Hematopoietic multipotent progenitor cell treated with erythropoietin and hydrocortisone succinate and interleukin-3 and kit ligand, for 4 days (in vitro differentiated cells): ENCODE data around the gene ZNF460.

Source experiments
- DNase-seq: peaks from one replicate; pipeline ENCODE4 v3.0.0-alpha.2; 2015

Gene ZNF460

DNA sequence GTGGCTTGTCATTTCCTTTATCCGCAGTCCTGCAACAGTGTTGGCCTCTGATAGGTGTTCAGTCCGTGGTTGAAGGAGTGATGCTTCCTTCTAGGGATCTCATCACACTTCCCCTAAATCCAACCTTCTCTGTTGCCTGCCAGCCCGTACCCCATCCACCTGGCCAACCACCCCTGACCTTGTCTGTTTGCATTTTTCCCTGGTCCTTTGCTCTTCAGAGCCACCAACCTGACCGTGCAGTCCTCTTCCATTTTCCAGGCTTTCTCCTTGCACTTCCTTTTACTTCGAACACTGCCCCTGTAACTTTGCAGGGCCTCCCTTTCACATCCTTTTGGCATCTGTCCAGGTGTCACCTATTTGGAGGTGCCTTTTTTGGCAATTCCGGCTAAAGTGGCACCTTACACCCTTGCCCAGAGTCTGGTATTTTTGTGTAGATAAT is 696 bp downstream of the ZNF460 start:
- peak; percentile 56 for DNase-seq

DNA sequence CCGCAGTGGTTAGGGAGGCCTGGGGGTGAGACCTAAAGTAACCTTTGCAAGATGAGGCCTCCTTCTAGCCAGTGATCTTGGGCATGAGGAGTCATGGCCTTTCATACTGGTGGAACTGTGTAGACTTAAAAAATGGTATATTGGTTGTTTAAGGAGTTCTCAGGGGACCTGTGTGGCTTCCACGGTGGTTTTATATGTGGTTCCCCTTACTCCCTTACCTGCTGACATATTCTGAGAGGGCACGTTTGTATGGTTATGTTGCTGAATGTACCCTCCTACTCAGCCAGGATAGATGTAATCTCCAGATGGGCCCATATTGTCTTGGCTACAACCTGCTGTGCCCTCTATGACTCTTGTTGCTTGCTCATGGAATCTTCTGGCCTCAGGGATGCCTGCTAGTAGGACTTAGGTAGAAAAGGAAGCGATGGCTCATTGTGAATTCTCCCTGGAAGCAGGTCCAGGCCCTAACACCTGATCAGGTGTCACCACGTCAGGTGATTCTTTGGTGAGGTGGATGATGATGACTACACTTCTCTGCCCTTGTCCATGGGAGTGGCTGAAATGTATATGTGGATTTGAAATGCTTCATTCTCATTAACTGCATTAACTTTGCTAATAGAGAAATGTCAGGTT is 1.8 kb downstream of the ZNF460 start:
- no peak for DNase-seq

DNA sequence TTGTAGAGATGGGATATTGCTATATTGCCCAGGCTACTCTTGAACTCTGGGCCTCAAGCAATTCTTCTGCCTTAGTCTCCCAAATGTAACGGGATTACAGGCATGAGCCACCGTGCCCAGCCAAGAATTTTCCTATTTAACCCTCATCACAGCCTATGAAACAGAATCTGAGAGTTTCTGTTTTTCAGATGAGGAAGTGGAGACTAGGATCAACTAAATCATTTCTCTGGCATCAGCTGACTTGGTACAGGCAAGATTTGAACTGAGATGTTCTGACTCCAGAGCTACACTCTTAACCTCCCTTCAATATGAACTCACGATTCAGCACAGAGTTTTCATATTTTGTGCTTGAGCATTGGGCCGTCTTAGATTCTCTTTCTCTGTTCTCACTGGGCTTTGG is 8.1 kb downstream of the ZNF460 start:
- DNase-seq, result no peak

DNA sequence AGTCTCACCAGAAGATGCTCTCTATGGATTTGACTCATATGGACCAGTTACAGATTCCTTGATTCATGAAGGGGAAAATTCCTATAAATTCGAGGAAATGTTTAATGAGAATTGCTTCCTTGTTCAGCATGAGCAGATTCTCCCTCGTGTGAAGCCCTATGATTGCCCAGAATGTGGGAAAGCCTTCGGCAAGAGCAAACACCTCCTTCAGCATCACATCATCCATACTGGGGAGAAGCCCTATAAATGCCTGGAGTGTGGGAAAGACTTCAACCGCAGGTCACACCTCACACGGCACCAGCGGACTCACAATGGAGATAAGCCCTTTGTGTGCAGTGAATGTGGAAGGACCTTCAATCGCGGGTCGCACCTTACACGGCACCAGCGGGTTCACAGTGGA is 10.7 kb downstream of the ZNF460 start:
- no peak for DNase-seq

DNA sequence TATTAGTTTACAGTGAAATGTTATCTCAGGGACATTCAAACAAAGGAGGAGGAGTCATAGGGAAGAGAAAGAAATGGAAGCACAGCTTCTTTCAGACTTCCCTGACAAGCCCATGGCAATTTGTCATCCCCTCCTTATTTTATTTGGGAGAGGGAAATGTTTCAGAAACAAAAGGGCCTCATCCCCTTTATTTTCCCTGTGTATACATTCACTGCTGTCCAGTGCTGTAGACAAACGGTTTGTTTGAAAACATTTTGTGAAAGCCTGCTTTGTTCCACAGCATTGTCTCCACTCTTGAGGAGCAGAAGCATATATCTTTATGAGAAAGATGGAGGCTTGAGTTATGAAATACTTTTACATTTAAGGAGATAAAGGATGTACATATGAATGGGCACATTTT is 12.3 kb downstream of the ZNF460 start:
- no peak for DNase-seq

DNA sequence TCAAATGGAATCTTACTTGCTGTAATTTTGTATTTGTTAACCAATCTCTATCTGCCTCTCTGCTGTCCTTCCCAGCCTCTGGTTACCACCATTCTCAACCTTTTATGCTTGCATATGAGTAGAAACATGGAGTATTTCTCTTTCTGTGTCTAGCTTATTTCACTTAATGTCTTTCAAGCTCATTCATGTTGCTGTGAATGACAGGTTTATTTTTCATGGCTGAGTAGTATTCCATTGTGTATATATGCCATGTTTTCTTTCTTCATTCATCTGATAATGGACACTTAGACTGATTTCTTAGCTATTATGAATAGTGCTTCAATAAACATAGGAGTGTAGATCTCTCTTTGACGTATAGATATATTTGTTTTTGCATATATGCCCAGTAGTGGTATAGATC is 13.4 kb downstream of the ZNF460 start:
- DNase-seq, result no peak

DNA sequence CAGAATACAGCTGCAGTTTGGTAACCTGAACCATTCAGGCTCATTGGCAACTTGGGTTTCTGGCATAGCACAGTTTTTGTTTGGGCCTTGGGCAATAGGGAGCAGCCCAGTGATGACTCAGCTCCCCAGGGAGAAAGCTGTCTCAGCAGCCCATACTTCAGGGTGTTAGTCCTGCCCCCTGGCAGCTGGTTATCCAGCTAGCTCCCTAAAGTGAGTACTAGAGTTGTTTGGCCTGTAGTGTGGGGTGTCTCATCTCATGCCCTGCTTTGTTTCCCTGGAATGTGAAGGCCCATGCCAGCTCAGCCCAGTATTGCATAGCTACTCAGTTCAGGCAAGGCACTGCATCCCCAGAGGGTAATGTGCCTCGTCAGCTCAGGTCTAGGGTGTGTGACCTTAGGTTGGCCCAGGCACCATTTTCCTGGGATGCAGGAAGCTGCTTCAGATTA is 21.8 kb downstream of the ZNF460 start:
- peak; percentile 16 for DNase-seq

DNA sequence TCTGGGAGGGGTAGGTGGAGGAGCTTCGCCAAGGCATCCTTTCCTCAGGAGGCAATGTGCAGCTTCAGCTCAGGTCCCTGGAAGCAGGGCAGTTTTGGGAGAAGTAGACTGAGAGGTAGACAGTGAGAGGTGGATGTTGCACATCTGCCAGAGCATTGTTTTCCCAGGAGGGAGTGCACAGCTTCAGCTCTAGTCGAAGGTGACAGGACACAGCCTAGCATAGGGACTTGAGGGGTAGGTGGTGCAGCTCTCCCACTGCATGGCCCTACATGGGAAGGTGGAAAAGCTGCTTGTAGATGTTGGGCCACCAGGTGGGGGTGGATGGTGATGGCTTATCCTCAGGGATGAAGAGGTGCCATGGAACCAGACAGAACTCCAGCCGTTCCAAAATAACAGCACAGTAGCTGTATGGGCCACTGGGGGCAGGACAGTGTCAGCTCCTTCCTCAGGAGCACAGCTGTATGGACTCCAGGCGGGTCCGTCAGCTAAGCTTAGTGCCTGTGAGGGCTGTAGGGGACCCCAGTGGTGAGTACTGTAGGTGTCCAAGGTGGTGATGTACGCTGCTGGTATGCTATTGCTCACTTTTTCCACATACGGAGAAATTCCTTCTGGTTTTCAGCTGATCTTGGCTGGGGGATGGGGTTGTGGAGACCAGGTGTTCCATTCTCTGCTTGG is 22.6 kb downstream of the ZNF460 start:
- DNase-seq, result no peak

DNA sequence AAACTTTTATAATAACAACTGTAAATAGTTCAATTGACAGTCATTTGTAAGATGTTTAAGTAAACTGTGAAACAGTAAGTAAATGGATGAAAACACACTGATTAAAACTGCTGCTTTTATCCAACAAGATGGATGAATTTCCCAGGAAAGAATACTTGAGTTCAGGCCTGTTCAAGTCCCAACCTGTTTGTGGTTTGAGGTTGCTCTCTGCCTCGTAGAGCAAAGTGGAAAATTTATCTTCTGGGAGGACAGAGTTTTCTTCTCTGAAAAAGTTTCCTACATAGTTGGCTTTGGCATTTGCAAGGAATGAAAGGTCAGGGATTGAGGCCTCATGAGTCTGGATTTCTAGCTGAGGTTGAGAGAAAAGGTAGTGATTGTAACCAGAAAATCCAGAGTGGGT is 24.8 kb downstream of the ZNF460 start:
- no peak for DNase-seq

DNA sequence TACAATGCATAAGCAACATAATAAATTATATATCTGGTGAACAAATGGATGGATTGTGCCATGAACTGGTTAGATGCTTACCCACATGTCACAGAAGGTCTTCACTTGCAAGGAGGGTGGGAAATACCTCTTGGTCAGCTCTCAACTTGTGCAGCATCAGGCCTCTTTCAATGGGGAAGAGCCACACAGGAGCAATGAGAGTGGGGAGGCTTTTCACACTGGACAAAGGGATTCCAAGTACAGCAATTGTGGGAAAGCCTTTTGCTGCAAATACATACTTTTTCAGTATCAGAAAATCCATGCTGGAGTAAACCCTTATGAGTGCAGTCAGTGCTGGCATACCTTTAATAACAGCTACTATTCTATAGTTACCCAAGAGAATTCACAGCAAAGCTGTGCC is 28.2 kb downstream of the ZNF460 start:
- DNase-seq, result no peak

DNA sequence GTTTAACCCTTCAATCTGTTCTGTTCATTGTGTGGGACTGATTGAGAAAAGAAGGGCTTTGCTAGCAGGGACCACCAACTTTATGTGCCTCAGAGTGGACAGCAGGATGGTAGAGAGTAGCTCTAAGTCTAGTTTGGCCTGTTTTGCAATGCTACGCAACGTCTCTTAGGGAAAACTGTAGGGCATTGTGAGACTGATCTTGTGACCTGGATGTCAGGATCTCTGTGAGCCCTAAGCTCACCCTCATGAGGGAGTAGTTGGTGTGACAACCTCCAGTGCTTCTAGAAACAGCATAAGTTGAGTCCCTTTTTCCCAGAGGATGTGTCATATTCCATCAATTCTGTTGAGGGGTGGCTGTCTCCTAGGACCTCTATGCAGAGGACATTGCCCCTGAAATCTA is 30.5 kb downstream of the ZNF460 start:
- DNase-seq, result no peak

DNA sequence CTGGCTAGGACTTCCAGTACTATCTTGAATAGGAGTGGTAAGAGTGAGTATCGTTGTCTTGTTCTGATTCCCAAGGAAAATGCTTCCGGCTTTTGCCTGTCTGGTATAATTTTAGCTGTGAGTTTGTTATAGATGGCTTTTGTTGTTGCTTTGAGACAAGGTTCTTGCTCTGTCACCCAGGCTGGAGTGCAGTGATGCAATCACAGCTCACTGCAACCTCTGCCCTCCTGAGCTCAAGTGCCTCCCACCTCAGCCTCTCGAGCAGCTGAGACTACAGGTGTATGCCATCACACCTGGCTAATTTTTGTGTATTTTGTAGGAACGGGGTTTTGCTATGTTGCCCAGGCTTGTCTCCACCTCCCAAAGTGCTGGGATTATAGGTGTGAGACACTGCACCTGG is 33.9 kb downstream of the ZNF460 start:
- no peak for DNase-seq

DNA sequence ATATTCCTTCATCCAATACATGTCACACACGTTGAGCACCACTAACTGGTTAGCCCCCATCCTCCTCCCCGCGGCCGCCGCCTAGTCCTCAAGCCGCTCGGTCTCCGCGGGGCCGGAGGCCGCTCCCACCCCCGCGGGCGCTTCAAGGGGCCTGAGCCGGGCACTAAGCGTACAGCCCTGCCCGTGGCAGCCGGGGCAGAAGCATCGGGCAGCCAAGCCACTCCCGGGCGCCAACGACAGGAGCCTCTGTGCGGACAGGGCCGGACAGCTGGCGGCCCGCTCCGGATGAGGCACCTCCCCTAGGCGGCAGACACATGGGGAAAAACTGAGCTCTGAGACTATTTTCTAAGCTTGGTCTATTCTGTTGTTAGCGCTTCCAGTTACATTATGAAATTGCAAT is 37.2 kb downstream of the ZNF460 start:
- DNase-seq, result no peak

DNA sequence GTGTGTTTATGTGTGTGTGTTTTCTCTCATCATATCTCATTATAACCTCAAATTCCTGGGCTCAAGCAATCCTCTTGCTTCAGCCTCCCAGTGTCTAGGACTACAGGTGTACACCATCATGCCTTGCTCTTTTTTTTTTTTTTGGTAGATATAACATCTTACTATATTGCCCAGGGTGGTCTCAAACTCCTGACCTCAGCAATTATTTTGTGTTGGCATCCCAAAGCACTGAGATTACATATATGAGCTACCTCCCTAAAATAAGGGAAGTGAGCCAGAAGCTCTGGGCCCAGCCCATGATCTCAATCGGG is 39.5 kb downstream of the ZNF460 start:
- no peak for DNase-seq

DNA sequence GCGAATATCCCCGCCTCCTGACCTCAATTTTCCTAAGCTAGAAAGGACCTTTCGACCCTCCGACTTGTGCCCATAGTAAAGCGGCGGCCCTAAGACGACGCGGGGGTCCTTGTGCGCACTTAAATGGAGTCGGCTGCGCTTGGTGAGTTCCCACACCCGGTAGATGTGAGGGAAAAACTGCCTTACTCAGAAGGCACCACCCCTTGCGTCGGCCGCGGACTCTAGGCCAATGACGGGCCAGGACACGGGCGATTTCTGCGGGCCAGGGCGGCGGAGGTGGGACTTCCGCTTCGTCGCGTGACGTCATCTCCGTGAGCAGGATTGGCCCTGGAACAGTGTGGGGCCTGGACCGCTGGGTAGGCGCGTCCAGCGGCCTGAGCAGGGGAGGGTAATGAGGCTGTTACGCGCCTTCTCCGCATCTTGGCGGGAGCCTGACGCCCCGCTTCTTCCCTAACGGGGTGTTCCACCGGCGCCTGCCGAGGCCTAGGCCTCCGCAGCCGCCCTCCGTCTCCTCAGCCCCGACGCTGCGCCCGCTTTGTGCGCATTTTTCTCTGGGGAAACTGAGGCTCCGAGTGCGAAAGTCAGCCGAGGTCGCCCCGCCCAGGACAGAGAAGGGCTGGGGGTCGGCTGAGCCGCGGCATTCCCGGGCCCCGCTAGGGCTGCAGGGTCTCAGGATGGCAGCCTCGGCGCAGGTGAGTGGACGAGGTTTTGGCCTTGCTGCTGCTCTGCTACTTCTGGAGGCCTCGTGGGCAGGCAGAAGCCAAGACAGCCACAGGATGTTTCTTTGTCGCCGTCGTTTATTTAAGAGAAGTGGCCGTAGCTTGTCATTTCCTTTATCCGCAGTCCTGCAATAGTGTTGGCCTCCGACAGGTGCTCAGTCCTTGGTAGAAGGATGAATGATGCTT is 40.1 kb downstream of the ZNF460 start, which contains the start of gene ZNF543:
Gene ZNF543, plus strand, starts transcription at position 293 of the 905 bp plus-strand sequence. Its CDS starts 382 bp downstream, at position 675.
- DNase-seq, result peak; percentile 99

DNA sequence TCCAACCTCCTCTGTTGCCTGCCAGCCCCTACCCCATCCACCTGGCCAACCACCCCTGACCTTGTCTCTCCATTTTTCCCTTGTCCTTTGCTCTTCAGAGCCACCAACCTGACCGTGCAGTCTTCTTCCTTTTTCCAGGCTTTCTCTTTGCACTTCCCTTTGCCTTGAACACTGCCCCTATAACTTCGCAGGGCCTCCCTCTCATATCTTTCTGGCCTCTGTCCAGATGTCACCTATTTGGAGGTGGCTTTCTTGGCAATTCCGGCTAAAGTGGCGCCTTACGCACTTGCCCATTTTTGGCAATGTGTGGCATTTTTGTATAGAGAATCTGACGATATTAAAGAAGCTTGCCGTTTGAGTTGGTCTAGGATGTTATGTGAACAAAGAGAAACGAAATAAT is 40.8 kb downstream of the ZNF460 start:
- peak; percentile 14 for DNase-seq

DNA sequence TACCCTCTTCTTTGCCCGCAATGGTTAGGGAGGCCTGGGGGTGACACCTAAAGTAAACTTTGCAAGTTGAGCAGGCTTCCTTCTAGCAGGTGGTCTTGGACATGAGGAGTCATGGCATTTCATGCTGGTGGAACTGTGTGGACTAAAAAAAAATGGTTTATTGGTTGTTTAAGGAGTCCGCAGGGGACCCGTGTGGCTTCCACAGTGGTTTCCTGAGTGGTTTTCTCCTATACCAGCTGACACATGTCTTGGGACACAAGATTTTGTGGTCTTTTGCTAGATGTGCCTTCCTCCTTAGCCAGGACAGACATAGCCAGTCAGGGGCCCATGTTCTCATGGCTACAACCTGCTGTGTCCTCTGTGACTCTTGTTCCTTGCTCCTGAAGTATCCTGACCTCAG is 41.5 kb downstream of the ZNF460 start:
- DNase-seq, result peak; percentile 55

DNA sequence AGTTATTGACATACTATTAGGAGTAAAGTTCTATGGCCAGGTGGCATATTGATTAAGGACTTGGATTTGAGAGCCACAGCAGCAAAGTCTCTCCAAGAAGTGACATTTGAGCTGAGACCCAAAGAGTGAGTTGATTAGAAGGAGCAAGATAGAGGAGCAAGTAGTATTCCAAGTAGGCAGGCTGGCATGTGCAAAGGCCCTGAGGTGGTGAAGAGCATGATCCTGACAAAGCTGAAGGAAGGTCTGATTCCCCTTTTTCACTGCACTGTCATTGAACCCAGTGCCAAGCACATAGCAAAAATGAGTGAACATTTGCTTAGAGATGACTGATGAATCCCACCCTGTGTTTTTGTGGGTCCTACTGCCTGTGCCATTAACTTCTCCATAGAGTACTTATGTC is 44.7 kb downstream of the ZNF460 start:
- no peak for DNase-seq

DNA sequence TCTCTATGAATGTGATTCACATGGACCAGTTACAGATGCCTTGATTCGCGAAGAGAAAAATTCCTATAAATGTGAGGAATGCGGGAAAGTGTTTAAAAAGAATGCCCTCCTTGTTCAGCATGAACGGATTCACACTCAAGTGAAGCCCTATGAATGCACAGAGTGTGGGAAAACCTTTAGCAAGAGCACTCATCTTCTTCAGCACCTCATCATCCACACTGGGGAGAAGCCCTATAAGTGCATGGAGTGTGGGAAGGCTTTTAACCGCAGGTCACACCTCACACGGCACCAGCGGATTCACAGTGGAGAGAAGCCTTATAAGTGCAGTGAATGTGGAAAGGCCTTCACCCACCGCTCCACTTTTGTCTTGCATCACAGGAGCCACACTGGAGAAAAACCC is 47.7 kb downstream of the ZNF460 start:
- DNase-seq, result no peak

DNA sequence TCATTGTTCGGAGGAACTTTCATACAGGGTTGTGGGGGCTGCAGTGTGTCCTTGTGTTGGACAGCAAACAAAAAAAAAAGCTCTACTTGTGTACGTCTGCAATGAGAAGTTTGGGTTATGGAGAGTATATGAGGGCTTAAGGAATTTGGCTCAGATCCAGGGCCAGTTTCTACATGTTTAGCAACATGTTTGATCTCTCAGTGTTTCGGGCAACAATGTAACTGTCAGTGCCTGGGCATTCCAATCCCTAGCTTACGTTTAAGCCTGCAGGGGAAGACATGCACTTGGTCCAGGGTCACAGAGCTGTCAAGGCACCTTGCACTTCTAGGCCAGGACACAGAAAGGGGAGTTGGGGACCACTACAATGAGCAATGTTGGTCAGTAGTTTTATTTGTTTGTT is 53.9 kb downstream of the ZNF460 start:
- peak; percentile 13 for DNase-seq

DNA sequence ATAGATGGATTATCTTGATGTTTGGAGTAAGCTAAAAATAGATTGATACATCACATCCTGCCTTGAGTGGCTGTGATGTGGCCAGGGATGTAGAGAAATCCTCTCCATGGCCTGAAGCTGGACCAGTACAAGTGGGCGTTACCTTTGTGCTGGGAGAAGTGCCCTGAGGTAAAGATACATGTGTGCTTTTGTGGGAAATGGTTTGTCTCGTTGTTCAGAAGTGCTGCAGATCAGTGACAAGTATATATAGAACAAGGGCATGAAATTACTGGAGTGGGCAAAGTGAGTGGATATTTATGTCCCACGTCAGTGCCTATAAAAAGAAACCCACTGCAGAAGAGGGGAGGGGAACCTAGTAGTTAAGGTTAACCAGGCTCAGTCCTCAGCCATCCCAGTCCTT is 58.6 kb downstream of the ZNF460 start:
- no peak for DNase-seq

DNA sequence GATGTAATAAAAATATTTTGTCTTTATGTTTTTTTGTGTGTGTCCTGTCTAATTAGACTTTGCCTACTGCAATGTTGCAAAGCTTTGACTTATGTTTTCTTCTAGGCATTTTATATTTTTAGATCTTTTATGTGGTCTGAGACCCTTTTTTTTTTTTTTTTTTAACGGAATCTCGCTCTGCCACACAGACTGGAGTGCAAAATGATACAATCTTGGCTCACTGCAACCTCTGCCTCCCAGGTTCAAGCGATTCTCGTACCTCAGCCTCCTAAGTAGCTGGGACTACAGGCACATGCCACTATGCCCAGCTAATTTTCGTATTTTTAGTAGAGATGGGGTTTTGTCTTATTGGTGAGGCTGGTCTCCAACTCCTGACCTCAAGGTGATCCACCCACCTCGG is 62.3 kb downstream of the ZNF460 start:
- DNase-seq, result no peak
